HG02885 (cell line): Measurements from ENCODE around the gene SNAI3.

Experiments
- ATAC-seq: cut with Tn5 transposase; IDR thresholded peaks from one replicate; pipeline ENCODE4 v1.9.1; 2021; ENCODE audit warnings: mild to moderate bottlenecking; ENCODE audit not compliant: unreplicated experiment, poor library complexity

SNAI3 gene

GRCh38 chr16:88639231-88640038, 46.9 kb downstream of the SNAI3 start:
- no peak for ATAC-seq

- no peak for ATAC-seq
Measured at GRCh38 chr16:88638323-88639230, 47.7 kb downstream of the SNAI3 start, which contains the start of gene IL17C. TSS of gene IL17C (plus strand) at chr16:88638572. CDS start at chr16:88638642, 70 bp downstream.

- no peak for ATAC-seq
Measured at GRCh38 chr16:88636488-88637265, 49.6 kb downstream of the SNAI3 start.

GRCh38 chr16:88635671-88636319, 50.5 kb downstream of the SNAI3 start:
- no peak for ATAC-seq

- ATAC-seq, result no peak
Measured at GRCh38 chr16:88634994-88635670, 51.2 kb downstream of the SNAI3 start.

GRCh38 chr16:88634141-88634993, 51.9 kb downstream of the SNAI3 start:
- peak; percentile 51 for ATAC-seq

GRCh38 chr16:88633684-88634140, 52.6 kb downstream of the SNAI3 start:
- peak; percentile 27 for ATAC-seq

GRCh38 chr16:88632587-88632930, 53.7 kb downstream of the SNAI3 start:
- ATAC-seq, result no peak

GRCh38 chr16:88631920-88632586, 54.3 kb downstream of the SNAI3 start:
- ATAC-seq, result no peak

GRCh38 chr16:88631384-88631783, 54.9 kb downstream of the SNAI3 start:
- no peak for ATAC-seq

- ATAC-seq, result no peak
Measured at GRCh38 chr16:88630941-88631340, 55.4 kb downstream of the SNAI3 start.

- ATAC-seq, result no peak
Measured at GRCh38 chr16:88630433-88630832, 55.9 kb downstream of the SNAI3 start.

- ATAC-seq, result no peak
Measured at GRCh38 chr16:88629835-88630234, 56.5 kb downstream of the SNAI3 start.

GRCh38 chr16:88628512-88628974, 57.8 kb downstream of the SNAI3 start:
- no peak for ATAC-seq
